IPS DF 19.7 (cell line): ENCODE data around the gene TMEM187.

Source experiments
- DNase-seq: peaks from one replicate; pipeline ENCODE4 v3.0.0-alpha.2; 2013; ENCODE audit warnings: low read depth, low spot score

Gene TMEM187

GRCh38 chrX:154000051-154000450 lies 27.5 kb downstream of the TMEM187 start:
- DNase-seq = no peak

- DNase-seq = no peak
These were observed 29.7 kb downstream of the TMEM187 start for GRCh38 chrX:154002215-154002719.

- no peak for DNase-seq
These were observed 31.8 kb downstream of the TMEM187 start for GRCh38 chrX:154004315-154004714.

- no peak for DNase-seq
These were observed 34.4 kb downstream of the TMEM187 start for GRCh38 chrX:154006947-154007346.

- DNase-seq = no peak
These were observed 36.0 kb downstream of the TMEM187 start for GRCh38 chrX:154008521-154008920.

GRCh38 chrX:154010330-154011087 lies 38.0 kb downstream of the TMEM187 start:
- DNase-seq = no peak

- no peak for DNase-seq
These were observed 39.1 kb downstream of the TMEM187 start for GRCh38 chrX:154011376-154012335.

GRCh38 chrX:154012336-154012991 lies 39.9 kb downstream of the TMEM187 start:
- DNase-seq = no peak

GRCh38 chrX:154013001-154013421 lies 40.5 kb downstream of the TMEM187 start:
- no peak for DNase-seq

GRCh38 chrX:154013614-154014360 lies 41.2 kb downstream of the TMEM187 start:
- DNase-seq = no peak

- no peak for DNase-seq
These were observed 42.2 kb downstream of the TMEM187 start for GRCh38 chrX:154014429-154015380.

GRCh38 chrX:154015581-154016264 lies 43.2 kb downstream of the TMEM187 start:
- no peak for DNase-seq

- no peak for DNase-seq
These were observed 44.0 kb downstream of the TMEM187 start for GRCh38 chrX:154016366-154017076.

GRCh38 chrX:154017766-154018517 lies 45.4 kb downstream of the TMEM187 start:
- DNase-seq = no peak

- DNase-seq = no peak
These were observed 46.0 kb downstream of the TMEM187 start for GRCh38 chrX:154018518-154019060.

- DNase-seq = no peak
These were observed 46.6 kb downstream of the TMEM187 start for GRCh38 chrX:154019061-154019621.
